T-helper 1 cell treated with Interleukin-12 subunit alpha and Interleukin-12 subunit beta and Interleukin-4 antibody, amounts not matched to agents 30 ng/mL and 1 ng/mL, for 36 hours (primary cell): ENCODE data around the gene LMAN2. TPM values are rescaled to one million over a fixed set of nuclear protein-coding genes. Genes with fewer than 3 reads are reported as not detected.
"Not testable (repeated sequence)": the region's sequence is repeated elsewhere in the genome, so short reads cannot be mapped to it uniquely, and the experiment has no call there.

ENCODE experiments used
- intact Hi-C: fragments of 100-400 bp; cut with micrococcal nuclease; formaldehyde crosslinking; loops from one replicate; pipeline ENCODE4 v1.15.1; 2024
- total RNA-seq: library from RNA; stranded (reverse); gene quantifications from 2 replicates; pipeline ENCODE4 v1.2.3, GENCODE V29; 2022

LMAN2 gene
- total RNA-seq, 1 donor from 2014 or later, result 151 TPM

GRCh38 chr5:177378884-177379883 lies 27.7 kb upstream of the LMAN2 start:
- intact Hi-C loops, result no loop called here

GRCh38 chr5:177377851-177378776 lies 26.6 kb upstream of the LMAN2 start:
- intact Hi-C loops, result no loop called here

GRCh38 chr5:177376107-177376506 lies 24.6 kb upstream of the LMAN2 start:
- intact Hi-C loops, result no loop called here

GRCh38 chr5:177375516-177375915 lies 24.0 kb upstream of the LMAN2 start:
- intact Hi-C loops, result not testable (repeated sequence)

- intact Hi-C loops, result no loop called here
Measured at GRCh38 chr5:177374211-177374610, 22.7 kb upstream of the LMAN2 start.

- intact Hi-C loops, result no loop called here
Measured at GRCh38 chr5:177373806-177374205, 22.3 kb upstream of the LMAN2 start.

GRCh38 chr5:177372910-177373309 lies 21.4 kb upstream of the LMAN2 start:
- intact Hi-C loops, result loop anchor here (1.0 kb wide), 1 partner anchor 9 kb away; no protein-coding TSS in a partner anchor

GRCh38 chr5:177372034-177372896 lies 20.8 kb upstream of the LMAN2 start:
- intact Hi-C loops, result loop anchor here (1.0 kb wide), 1 partner anchor 8 kb away; no protein-coding TSS in a partner anchor

GRCh38 chr5:177371120-177372033 lies 19.9 kb upstream of the LMAN2 start:
- intact Hi-C loops, result loop anchor here (1.0 to 2.0 kb wide), 2 partner anchors 7 to 15 kb away; partner anchors contain the start of gene RGS14

GRCh38 chr5:177370488-177371119 lies 19.1 kb upstream of the LMAN2 start:
- intact Hi-C loops, result loop anchor here (1.0 to 2.0 kb wide), 2 partner anchors 14 to 19 kb away; partner anchors contain the start of gene RGS14

GRCh38 chr5:177369645-177370440 lies 18.4 kb upstream of the LMAN2 start:
- intact Hi-C loops, result loop anchor here (1.0 to 2.0 kb wide), 2 partner anchors 13 to 19 kb away; partner anchors contain the start of gene RGS14

- intact Hi-C loops, result no loop called here
Measured at GRCh38 chr5:177368869-177369644, 17.6 kb upstream of the LMAN2 start.

GRCh38 chr5:177367981-177368868 lies 16.8 kb upstream of the LMAN2 start:
- intact Hi-C loops, result no loop called here

- intact Hi-C loops, result no loop called here
Measured at GRCh38 chr5:177367323-177367848, 15.9 kb upstream of the LMAN2 start.

- intact Hi-C loops, result no loop called here
Measured at GRCh38 chr5:177366528-177367322, 15.3 kb upstream of the LMAN2 start.
